Fibroblast of peridontal ligament (primary cell): Measurements from ENCODE around the gene ALOX5AP.

Experiments used
- DNase-seq: peaks from one replicate; pipeline ENCODE4 v3.0.0-alpha.2; 2010; ENCODE audit errors: extremely low read depth

The ALOX5AP gene

DNA sequence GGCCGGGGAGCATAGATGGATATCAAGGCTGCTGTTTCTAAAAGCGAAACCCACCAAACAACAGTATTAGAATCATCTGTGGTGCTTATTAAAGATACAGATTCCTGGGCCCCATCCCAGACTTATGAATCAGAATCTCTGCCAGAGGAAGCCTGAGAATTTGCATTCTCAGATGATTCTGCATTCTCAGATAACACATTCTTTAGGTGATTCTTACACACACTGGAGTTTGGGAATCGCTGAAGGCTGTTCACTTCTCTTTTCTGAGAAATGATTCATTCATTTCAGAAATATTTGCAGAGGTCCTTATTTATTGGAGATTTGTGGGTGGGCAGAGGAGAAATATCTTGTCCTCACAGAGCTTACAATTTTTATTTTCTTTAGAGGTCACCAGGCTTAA, 24.4 kb downstream of the ALOX5AP start:
- no peak for DNase-seq

DNA sequence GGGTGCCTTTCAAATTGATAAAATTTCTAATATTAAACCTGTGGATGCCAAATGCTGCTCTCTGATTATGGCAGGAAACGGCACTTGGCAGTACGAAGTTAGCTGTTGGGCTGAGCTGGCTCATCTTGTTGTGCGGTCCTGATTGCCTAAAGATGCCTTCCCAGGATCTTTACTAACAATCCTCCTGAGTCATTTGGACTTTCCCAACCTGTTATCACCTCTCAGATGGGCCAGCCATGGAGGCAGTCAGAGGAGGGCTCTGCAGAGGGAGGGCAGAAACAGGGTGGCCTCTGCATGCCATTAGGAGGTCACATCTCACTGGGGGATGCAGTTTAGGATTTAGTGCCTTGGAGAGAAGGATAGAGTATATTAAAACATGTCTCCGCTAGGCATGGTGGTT, 27.3 kb downstream of the ALOX5AP start:
- DNase-seq = no peak

DNA sequence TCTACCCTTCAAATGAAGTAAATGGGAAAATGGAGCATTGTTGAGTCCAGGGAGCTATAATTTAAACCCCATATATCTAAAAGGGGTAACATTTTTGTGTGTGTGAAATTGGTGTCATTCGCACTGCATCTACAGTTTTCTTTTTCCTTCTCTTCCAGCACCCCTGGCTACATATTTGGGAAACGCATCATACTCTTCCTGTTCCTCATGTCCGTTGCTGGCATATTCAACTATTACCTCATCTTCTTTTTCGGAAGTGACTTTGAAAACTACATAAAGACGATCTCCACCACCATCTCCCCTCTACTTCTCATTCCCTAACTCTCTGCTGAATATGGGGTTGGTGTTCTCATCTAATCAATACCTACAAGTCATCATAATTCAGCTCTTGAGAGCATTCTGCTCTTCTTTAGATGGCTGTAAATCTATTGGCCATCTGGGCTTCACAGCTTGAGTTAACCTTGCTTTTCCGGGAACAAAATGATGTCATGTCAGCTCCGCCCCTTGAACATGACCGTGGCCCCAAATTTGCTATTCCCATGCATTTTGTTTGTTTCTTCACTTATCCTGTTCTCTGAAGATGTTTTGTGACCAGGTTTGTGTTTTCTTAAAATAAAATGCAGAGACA, 28.6 kb downstream of the ALOX5AP start:
- no peak for DNase-seq

DNA sequence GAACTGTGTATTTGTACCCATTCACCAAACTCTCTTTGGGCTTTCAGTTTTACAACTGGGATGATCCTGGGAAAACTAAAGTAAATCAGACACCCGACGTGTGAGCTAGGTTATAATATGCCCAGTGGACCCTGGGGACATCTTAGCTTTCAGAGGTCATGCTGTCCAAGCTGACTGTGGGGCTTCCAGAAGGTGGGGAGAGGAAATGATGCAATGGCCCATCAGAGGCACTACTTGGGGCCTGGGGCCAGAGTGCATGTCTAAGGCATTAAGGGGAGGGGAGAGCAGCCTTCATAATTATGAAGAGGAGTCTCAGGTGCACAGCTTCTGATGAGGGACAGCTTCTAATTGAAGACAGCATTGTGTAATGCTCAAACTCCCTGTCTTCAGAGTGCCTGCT, 30.9 kb downstream of the ALOX5AP start:
- no peak for DNase-seq

DNA sequence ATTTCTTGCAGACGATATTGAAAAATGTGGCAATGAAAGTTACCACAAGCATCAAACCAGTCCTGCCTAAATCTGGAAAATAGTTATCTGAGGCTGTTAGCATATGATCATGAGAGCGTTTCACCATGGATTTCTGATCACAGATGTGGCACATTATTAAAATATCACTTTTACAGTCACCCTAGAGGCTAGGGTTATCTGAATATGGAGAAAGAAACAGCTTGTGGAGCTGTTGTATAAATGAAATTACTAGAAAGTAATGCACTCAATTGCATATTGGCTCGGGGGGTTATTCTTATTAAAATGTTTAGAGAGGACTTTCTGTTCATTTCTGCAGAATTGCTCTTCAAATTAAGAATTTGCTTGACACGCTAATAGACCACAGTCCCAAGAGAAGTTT, 35.6 kb downstream of the ALOX5AP start:
- DNase-seq = no peak

DNA sequence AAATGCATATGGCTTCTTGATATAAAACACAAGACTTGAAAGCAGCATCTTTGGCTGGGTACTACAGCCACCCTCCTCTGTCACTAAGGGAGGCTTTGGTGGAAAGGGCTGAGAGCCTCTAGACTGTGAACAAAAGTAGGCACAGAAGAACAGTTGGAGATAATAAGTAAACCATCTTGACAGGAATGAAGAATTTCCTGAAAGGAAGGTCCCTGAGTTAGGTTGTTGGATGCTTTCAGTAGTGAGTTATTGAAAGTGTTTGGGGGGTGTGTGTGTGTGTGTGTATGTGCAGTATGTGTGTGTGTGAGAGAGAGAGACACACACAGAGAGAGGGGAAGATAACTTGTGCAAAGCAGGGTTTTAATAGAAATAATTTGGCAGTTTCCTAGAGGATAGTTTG, 38.2 kb downstream of the ALOX5AP start:
- no peak for DNase-seq

DNA sequence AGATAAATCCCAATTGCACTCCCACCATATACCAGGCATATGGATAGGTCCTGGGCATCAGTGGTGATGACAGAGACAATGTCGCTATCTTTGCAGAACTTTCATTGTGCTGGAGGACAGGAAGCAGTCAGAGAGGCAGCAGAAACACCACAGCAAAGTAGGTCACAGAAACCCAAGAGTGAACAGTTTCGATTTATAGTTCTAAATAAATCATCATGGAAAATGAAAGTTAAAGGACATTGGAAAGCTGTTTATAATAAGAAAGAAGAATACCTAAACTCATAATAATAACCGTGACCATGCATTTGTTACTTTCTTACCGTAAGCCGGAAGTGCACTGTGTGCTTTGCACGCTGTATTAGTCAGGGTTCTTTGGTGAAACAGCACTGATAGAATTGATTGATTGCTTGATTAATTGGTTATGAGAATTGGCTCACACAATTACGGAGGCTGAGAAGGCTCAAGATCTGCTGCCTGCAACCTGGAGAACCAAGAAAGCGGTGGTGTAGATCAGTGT, 38.9 kb downstream of the ALOX5AP start:
- no peak for DNase-seq

DNA sequence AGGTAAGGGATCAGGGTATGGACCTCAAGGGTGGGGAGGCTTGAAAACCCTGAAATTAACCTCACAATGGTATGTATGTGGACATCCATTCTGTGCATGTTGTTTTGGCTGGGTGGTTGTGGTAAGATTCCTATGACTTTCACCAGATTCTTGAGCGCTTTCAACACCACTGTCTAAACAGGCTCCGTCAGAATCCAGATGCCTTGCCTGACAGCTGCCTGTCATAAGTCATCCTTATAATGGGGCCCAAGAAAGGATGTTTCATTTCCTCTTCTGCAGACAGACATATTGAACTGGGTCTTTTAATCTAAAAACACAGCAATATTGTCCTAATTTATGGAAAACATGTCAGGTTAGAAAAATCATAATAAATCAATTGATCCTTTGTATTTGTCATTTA, 41.3 kb downstream of the ALOX5AP start:
- no peak for DNase-seq

DNA sequence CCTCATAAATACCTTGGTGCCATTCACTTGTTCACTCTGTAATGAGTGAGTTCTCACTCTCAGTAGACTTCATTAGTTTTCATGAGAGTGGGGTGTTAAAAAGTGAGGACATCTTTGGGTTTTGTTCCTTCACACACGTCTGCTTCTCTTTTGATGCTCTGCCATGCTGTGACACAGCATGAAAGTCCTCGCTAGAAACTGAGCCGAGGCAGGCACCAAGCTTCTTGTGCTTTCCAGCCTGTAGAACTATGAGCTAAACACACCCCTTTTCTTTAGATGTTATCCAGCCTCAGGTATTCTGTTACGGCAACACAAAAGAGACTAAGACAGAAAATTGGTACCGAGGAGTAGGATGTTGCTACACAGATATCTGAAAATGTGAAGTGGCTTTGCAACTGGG, 43.7 kb downstream of the ALOX5AP start:
- DNase-seq = no peak

DNA sequence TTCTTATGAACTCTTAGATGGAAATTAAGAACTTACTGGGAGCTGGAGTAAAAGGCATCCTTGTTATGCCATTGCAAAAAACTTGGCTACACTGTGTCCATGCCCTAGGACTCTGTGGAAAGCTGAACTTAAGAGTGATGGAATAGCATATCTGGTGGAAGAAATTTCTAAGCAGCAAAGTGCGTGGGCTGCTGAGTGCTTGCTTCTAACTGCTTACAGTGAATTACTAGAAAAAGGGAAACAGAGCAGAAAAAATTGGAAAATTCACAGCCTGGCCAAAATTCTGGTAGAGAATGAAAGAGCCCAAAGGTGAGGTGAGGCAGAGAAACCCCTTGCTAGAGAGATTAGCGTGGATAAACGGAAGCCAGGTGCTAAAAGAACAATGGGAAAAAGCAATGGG, 44.3 kb downstream of the ALOX5AP start:
- no peak for DNase-seq

DNA sequence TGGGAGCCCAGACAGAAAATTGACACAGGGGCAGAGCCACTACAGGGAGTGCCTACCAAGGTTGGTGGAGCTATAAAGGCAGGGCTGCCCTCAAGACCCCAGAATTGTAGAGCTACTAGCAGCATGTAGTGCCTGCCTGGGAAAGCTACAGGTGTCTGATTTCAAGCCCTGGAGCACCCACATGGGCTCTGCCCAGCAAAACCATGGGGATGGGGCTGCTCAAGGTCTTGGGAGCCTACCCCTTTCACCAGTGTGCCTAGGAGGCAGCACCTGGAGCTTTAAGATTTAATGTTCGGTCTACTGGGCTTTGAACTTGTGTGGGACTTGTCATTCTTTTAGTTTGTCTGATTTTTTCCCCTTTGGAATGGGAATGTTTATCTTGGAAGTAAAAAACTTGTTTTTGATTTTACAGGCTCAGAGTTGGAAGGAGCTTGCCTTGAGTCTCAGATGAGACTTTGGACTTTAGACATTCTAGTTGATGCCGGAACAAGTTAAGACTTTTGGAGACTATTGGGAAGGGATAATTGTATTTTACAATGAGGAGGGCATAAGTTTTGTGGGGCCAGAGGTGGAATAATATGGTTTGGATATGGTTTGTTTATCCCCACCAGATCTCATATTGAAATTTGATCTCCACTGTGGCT, 45.1 kb downstream of the ALOX5AP start:
- no peak for DNase-seq

DNA sequence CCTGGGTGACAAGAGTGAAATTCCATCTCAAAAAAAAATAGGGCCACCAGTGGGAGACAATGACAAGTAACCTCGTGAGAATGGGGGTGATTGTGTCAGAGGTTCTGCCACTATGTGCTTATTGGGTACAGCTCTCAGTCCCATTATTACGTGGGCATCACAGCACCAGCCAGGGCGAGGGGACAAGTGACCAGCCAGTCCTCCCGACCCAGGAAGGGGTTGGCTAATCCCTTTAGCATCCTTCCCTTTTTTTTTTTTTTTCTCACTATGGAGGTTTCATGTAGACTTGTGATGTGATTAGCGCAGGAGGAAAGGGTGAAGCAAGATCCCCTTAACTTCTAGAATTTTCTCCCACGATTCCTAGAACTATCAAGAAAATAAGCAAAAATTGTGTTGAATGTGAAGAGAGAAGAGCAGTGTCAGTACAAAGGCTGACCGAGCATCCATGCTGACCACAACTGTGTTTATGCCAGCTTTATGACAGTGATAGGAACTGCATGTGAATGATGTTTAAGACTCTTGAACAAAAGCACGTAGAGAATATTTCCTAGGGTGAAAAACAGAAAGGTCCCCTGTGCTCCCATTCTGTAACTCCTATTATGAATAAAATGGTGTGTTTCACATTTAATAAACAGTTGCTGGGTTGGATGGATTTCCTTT, 50.0 kb downstream of the ALOX5AP start:
- DNase-seq = no peak

DNA sequence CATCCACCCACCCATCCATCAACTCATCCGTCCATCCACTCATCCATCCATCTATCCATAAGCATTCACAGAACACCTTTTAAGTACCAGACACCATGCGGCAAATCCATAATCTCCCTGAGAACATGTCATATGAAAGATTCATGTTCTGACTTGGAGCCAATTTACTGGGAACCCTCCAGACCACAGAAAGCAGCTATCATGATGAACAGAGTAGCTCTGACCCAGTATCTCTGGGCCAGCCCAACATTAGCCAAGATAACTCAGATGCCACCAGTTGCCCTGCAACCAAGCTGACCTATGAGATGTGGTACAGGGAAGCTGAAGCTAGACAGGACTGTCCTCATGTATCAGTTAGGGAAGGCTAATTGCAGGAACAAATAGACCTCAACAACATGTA, 51.3 kb downstream of the ALOX5AP start:
- DNase-seq = no peak

DNA sequence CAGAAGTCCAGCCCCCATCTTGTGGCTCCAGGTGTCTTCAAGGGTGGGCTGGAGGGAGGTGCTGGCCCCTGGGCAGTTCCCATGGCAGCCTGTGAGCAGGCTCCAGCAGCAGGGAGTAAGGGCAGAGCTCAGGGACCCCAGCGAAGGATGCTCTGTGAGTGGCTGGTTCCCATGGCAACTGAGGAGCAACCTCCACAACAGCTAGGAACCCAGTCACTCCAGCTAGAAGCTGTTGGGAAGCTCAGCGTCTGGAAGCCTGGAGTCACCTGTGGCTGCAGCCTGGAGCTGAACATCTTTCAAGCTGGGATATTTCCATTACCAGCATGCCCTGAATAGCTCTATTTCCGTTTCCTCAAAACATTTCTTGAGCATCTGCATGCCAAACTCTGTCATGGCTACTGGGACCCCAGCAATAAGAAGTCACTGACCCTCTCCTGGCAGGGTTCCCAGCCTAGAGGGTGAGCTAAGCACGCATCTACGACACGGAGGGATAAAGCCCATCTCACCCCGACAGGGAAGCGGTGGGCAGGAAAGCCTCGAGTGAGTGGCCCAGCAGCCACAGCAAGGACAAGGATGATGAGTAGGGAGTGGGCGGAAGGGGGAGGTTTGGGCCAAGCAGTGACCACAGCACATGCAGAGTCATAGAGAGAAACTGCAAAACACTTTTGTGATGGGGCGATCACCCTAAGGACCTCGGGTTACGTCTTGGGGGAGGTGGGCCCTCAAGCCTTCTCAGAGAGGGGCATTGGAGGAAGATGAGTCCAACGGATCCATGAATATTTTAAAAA, 52.6 kb downstream of the ALOX5AP start:
- no peak for DNase-seq

DNA sequence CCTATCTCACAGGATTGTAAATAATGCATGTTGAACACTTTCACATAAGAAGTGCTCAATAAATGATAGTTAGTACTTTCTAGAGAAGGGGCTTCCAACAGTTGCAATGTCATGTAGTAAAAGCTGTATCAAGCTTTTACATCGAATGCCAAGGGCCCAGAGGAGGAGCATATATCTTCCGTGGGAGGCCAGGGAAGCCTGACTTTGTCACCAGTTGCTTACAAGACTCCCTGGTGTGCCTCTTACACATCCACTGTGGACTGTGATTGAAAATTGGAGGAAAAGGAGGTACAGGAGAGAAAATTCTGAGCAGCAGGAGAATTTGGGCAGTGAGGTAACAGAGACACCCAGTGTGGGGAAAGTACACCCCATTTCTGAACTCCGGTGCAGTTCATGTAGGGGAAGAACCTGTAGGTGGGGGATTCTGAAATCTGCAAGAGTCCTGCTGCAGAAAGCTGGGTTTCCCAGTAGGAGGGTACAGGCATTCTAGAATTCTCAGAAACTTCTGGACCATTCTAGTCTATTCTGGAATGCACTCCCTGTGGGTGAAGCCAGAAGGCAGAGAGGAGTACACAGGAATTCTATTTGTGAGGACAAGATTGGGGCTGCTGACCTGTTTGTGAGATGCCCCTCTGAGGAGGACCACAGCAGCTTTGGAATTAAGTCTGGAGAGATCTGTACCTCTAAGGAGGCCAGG, 54.0 kb downstream of the ALOX5AP start:
- DNase-seq = no peak

DNA sequence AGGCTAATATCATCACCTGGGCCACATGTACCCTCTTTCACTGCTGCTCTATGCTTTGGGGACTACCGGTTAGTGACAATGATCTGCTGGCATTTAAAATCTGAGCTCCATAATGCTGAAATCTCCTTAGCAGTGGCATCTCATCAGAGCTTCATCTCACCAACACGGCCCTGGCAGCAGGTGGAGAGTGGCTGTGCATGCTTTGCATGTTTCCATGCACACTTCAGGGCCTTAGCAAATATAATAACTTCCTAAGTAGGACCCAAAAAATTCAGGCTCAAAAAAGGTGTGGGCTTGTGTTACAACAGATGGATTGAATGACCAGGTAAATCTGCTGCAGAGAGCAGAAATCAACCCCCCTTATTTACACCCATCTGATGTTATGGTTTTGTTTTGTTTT, 55.2 kb downstream of the ALOX5AP start:
- no peak for DNase-seq

DNA sequence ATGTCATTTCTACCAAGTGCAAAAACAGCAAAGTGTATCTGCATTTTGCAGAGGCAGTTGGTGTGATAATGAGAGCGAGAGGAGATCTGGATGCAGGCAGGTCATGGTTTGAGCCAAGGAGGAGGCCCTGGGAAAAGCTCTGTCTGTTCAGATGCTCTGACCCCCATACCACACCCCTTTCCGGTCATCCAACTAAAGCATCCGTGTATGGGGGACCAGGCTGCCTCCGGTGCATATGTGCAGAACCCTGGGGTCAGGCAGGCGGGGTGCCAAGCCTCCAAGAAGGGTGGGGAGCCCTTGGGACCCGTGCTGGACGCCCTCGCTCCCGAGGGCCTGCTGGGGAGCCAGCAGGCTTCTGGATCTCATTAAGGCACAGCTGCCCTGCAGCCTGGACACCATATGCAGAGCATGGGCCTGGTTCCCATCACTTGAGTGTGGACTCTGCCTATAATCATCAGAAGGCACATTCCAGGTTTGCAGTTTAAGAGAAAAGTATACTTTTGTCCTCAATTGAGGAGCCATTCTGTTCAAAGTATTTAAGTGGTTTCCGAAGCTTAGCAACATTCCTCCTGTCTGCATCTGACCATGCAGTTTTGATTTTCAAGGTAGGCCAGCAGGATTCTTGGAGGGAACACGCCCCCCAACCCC, 56.1 kb downstream of the ALOX5AP start:
- DNase-seq = peak; percentile 83

DNA sequence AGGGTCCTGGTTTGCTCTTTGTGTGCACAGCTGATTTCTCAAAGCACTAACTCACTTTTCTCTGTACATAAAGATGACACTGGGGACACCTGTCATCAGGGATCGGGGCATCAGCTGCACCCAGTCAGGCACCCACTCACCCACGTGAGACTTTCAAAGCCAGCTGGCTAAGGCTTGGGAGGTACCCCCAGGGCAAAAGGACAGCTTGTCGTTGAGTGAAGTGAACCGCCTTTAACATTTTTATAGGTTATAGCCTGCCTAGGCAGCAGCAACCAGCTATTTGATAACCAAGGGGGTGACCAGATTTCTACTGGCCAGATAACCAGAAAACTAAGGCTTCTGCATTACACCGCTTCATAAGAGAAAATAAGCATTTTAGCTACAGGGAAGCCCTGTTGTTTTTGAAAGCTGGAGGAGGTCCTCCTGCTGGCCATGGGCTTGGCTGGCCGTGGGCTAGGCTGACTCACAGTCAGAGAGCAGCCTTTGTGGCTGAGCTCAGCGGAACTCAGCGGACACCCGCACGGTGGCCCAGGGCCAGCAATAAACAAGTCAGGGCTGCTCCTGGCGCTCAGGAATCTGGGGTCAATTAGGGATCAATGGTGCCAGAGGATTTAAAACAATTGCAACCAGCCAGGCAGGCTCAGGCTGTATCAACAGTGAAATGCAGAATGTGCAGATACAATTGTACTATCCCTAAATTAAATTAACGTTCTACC, 57.1 kb downstream of the ALOX5AP start:
- peak; percentile 96 for DNase-seq

DNA sequence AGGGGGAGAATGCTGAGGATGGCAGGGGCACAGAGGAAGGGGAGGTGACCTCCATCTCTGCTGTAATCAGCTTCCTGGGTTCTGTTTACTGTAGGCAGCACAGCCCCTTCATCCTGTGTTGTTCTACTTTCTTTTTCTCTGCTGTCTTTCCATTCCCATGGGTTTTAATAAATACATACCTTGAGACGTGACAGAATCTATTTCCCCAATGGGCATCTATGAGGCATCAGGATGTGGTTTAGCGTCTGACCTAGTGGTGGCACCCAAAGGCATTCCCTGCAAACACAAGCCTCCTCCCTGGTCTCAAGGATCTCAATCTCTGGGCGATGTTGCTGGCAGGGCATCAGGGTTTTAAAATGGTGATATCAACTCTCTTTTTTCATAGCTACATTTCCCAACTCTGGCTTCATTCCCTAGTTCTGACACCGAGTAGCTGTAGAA, 60.8 kb downstream of the ALOX5AP start:
- DNase-seq = peak; percentile 71
